ENCODE measurements around the gene CNTN2.

DNA sequence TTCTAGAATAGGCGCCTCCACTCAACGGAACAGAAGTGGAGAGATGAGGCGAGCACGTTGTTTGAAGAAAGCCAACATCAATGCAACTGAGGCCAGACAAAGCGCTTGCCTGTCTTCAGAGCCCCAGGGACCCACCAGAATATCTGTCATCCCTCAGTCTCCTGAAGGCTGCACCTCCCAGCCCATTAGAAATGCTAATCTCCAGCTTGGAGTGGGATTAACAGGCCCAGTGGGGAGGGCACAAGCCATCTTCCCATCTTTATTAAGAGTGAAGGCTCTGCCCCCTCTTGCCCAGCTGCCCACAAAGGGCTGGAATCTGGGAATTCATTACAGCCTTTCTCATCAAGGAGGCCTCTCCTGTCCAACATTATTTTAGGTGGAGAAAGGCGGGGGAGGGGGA, 16.8 kb upstream of the CNTN2 start:
- TF ChIP-seq, protein P1, sequence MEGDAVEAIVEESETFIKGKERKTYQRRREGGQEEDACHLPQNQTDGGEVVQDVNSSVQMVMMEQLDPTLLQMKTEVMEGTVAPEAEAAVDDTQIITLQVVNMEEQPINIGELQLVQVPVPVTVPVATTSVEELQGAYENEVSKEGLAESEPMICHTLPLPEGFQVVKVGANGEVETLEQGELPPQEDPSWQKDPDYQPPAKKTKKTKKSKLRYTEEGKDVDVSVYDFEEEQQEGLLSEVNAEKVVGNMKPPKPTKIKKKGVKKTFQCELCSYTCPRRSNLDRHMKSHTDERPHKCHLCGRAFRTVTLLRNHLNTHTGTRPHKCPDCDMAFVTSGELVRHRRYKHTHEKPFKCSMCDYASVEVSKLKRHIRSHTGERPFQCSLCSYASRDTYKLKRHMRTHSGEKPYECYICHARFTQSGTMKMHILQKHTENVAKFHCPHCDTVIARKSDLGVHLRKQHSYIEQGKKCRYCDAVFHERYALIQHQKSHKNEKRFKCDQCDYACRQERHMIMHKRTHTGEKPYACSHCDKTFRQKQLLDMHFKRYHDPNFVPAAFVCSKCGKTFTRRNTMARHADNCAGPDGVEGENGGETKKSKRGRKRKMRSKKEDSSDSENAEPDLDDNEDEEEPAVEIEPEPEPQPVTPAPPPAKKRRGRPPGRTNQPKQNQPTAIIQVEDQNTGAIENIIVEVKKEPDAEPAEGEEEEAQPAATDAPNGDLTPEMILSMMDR (IDR thresholded peaks at IDR 0.05): no peak
- no peak for TF ChIP-seq POLR2A (IDR thresholded peaks at IDR 0.05)
